HG02571 (cell line): ENCODE results near the gene ATP2B3.
"Not testable (repeated sequence)": the region's sequence is repeated elsewhere in the genome, so short reads cannot be mapped to it uniquely, and the experiment has no call there.

Experiments
- ATAC-seq: cut with Tn5 transposase; IDR thresholded peaks from one replicate; pipeline ENCODE4 v1.9.1; 2021; ENCODE audit warnings: mild to moderate bottlenecking, moderate library complexity; ENCODE audit not compliant: unreplicated experiment

ATP2B3 gene

DNA sequence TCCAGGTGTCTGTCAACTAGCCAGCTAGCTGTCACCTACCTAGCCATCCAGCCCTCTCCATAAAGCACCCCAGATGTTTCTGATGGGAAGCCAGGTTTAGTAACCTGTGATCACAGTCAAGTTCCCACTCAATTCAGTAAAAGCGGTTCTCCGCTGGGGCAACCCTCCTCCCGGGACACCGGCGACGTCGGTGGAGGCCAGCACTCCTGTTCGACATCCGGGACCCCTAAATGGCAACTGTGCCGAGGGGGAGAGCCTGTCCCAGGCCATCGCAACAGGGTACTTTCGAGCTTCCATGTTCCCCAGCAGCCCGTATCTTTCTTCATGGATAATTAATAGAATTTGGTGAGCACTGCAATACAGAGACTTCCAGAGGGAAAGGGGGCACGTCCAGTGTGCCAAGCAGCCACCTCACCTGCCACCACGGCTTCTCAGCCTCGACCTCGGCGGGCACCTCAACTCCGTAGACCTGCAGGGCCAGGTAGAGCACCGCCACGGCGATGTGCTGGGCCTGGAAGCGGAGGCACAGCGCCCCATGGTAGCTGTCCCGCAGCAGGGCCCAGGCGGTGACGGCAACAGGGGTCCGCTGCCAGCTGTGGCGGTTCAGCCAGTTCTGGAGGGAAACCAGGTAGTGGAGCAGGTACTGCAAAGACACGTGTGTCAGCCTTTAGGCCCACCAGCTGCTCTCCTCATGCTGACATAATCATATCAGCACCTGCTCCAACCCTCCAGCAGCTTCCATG is 74.8 kb downstream of the ATP2B3 start:
- ATAC-seq, result no peak

- ATAC-seq, result no peak
Observed at GRCh38 chrX:153592966-153593688, 75.7 kb downstream of the ATP2B3 start.

DNA sequence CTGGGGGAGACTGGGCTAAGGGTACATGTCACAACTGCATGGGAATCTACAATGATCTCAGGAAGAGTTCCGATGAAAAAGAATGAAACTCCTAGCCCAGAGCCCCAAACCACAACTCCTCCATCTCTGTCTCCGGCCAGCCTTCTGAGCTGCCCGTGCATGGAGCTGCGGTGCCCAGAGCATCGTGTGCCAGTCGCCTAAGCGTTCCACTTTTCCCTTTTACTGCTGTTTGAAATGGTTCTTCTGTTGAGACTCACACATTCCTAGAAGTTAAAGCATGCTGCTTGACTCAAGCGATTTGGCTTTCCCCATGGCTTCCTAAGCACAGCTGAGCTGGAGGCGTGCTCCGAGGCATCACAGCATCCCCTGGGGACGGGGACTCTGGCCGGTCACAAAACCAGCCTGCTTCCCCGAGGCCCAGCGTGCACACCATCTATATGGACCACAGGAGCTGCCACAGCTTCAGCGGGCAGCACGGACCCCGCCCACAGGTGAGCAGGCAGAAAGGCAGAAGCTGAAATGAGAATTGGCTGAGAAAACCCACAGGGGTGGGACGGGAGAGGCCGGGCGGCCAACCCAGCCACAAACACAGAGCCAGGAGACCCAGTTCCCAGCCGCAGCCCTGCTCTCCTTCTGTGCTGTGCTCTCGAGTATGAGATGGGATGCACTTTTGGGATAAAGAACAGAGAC is 76.5 kb downstream of the ATP2B3 start:
- ATAC-seq, result no peak

- no peak for ATAC-seq
Observed at GRCh38 chrX:153595387-153595786, 77.9 kb downstream of the ATP2B3 start.

DNA sequence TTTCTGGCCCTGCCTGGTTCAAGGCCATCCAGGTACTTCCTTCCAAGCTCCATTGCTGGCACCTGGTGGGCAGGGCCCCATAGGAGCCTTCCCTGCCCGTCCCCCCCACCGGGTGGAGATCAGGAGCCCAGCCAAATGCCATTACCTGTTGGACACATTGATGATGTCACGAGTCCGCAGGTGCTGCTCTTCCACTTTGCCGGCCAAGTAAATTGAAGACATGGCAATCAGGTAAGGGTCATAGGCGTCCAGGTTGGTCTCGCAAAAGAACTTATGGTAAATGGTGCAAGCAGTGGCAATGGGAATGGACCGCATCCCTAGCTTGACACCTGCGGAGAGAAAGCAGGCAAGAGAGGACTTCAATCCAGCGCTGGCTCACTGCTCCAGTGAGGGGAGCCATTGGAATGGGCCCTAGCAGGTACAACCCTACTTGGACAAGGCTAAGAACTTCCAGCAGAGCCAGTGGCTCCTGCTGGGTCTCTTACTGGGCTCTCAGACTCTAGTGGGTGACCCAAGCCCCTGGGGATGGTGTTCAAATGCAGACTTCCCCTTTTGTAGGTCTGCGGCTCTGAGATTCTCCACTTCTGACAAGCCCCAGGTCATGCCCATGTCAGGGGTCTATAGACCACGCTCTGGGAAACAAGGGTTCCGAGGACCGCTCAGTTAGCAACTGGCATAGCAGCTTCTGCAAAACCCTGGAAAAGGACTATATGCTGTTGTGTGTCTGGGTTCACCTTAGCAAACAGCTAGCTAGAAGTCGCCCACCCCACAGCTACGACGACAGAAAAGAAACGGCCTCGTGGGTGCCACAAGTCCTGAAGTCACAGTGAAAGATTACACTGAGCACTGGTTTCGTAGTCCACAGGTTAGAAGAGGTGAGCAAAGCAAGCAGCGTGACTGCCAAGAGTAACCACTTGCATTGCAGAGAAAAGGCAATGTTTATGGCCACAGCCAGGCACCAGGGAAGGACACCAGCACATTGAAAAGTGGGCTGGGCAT is 78.7 kb downstream of the ATP2B3 start:
- ATAC-seq, result no peak

DNA sequence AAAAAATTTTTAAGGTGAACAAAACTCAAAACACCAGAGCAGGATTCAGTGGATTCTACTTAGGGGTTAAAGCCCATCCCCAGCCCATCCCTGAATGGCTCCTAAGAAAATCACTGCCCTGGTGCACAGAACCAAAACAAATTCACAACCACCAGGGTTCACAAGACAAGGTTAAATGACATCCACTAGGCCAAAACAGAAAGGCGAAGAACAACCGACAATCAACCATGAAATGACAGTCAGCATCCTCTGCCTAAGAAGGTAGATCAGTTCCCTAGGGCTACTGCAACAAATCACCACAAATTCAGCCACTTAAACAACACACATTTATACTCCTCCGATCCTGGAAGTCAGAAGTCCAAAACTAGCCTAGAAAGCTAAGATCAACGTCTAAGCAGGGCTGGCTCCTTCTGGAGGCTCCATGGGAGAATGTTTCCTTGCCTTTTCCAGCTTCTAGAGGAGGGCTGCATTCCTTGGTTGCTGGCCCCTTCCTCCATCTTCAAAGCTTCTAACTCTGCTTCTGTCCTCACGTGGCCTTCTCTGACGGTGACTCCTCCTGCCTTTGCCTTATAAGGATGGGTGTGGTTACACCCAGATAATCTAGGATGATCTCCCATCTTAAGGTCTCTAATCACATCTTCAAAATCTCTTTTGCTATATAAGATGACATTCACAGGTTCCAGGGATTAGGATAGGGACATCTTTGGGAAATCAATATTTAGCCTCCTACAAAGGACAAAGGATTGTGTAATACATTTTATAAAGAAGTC is 79.7 kb downstream of the ATP2B3 start:
- no peak for ATAC-seq

DNA sequence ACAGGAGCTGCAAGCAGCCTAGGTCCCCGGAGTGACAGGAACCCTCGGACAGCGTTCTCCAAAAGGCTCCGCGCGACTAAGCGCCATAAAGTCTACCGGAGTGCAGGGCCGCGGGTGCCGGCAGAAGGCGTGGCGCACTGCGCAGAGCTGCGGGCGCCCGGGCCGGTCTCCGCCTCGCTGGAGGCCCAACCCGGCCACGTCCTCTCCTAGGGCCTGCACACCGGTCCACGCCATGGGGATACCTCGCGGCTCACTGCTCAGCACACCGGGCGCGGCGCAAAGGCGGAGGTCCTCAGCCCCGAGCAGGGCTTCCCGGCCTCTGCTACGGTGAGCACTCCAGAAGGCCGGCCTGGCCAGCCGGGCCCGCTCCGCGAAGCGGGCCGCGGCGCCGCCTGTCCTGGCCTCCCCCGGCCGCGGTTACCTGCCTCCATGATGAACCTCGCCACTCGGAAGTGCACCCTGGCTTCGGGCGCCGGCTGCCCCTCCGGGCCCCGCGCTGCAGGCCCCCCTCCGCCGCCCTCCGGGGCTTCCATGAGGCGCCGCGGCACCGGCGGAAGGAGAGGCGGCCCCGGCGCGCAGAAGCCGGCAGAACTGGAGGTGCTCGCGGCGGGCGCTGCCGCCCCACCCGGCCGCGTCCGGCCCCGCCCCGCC is 81.2 kb downstream of the ATP2B3 start, which contains the start of gene CCNQ:
TSS of gene CCNQ (minus strand) at position 599 of the 651 bp plus-strand sequence. CDS start at position 533, 66 bp downstream.
- ATAC-seq, result peak; percentile 49

DNA sequence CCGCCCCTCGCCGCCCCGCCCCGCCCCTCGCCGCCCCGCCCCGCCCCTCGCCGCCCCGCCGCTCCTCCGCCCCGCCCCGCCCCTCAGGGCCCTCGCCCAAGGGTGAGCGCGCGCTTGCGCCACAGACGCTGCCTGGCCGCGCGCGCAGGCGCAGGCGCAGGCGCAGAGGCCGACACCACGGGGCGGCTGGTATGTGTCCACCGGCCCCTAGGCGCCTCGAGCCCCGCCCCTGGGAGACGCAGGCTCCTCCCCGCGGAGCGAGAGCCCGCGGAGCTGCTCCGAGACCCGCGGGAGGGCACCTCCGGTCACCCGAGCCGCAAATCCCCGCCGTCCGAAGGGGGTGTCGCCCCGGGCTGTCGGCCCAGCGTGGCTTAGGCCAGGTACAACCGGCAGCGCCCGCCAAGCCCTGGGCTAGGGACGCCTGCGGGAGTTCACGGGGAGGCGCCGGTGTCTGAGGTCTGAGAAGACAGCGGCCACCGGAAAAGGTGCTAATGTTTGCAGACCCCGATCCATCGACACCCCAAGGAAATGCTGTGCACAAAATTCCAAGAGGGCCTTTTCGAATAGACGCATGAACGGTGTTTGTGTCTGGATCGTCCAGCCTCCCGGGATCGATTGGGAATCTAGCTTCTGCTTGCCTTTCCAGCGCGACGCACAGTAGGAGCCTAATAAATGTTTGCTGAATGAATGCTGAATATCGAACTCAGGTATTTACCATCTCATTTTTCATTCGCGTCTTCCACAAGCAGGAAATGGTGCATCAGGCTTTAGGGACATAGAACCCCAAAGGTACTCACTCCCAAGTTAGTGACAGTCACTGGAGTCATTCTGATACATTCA is 82.0 kb downstream of the ATP2B3 start:
- peak; percentile 80 for ATAC-seq

- ATAC-seq, result no peak
Observed at GRCh38 chrX:153600032-153600373, 82.6 kb downstream of the ATP2B3 start.

- no peak for ATAC-seq
Observed at GRCh38 chrX:153600921-153601320, 83.5 kb downstream of the ATP2B3 start.

DNA sequence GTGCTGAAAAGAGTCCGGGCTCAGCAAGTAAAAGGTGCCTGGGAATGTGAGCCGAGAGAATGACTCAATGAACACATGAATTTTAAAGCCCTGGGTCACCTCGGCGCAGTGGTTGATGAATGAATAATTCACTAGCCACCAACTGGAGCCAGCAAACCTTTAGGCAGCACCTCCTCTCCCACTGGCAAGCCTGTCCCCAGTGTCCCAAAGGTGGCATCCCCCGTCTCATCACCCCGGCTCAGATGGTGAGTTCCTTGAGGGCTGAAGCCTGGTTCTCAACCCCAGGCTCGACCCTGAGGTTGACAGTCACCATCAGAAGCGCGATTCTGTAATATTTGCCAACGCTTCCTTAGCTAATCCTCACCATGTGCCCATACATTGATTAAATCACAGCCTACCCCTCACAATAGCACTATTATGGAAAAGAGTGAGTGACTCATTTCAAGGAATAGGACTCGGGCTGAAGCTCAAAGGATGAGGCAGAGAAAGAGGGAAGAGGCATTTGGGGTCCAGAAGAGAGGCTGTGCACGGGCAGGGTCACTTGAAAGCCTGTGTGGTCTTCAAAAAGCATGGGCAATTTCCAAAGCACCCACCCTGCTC is 84.2 kb downstream of the ATP2B3 start:
- ATAC-seq, result no peak

DNA sequence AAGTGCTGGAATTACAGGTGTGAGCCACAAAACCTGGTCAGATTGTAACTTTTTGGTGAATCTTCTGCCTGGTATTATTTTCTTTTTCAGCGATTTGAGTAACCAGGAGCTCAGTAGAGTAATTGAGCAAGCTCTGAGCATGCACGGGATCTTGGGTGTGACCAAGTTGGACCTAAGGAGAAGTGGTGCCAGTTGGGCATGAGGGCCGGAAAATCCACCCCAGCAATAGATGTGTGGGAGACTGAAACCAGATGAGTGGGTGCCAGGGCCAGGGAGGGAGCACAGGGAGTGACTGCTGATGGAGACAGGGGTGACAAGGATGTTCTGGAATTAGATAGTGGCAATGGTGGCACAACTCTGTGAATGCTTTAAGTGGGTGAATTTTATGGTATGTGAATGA is 85.2 kb downstream of the ATP2B3 start:
- no peak for ATAC-seq

GRCh38 chrX:153603131-153603656 is 85.8 kb downstream of the ATP2B3 start:
- no peak for ATAC-seq

DNA sequence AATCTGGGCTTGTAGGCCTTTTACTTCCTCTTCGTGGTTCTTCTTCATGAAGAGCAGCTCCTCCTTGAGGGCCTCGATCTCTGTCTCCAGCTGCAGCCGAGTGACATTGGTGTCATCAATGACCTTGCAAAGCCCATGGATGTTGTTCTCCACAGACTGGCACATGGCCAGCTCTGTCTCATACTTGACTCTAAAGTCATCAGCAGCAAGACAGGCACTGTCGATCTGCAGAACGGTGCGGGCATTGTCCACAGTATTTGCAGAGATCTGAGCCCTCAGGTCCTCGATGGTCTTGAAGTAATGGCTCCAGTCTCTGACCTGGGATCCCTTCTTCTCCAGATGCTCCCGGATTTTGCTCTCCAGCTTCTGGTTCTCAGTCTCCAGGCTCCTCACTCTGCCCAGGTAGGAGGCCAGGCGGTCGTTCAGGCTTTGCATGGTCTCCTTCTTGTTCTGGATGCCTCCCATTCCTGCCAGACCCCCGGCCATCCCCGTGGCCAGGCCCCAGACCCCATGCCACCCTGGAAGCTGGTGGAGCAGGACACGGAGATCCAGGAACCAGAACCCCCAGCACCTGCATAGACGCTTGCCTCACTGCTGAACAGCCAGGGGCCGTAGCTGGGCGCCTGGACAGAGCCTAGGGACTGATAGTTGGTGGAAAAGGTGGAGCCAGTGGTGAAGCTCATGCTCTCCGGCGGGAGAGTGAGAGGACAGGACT is 87.4 kb downstream of the ATP2B3 start:
- not testable (repeated sequence) for ATAC-seq

DNA sequence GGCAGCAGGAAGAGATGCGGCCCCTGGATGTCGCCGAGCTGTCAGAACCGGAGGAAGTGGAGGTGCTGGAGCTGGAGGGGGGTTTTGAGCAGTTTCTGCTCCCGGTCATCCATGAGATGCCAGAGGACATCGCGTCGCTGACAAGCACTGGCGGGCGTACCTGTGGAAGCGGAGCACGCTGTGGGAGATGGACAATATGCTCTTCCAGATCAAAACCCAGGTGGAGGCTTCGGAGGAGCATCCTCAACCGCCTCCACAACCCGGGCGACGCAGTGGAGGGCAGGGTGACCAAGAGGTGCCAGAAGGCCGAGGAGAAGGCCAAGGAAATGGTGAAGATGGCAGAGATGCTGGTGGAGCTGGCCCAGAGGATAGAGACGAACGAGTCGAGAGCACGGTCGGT is 89.1 kb downstream of the ATP2B3 start:
- no peak for ATAC-seq

DNA sequence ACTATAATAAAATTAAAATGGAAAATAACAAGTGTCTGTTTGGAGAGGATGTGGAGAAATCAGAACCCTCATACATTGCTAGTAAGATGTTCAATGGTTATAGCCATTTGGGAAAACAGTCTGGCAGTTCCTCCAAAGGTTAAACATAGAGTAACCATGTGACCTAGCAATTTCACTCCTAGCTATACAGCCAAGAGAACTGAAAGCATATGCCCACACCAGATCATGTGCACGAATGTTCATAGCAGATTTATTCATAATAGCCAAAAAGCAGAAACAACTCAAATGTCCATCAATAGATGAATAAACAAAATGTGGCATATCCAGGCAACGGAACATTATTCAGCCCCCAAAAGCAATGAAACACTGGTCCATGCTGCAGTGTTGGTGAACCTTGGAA is 90.9 kb downstream of the ATP2B3 start:
- no peak for ATAC-seq

- ATAC-seq, result no peak
Observed at GRCh38 chrX:153608806-153609205, 91.4 kb downstream of the ATP2B3 start.
